Posterior vena cava (tissue), 2 donors: ENCODE data around the gene BCAS3. TPM values are rescaled to one million over a fixed set of nuclear protein-coding genes. Genes with fewer than 3 reads are reported as not detected.
"Not testable (repeated sequence)": the region's sequence is repeated elsewhere in the genome, so short reads cannot be mapped to it uniquely, and the experiment has no call there.

Experiments
- DNase-seq: peaks from one replicate; pipeline ENCODE4 v3.0.0-alpha.2; 2020; ENCODE audit warnings: low spot score
- intact Hi-C, 2 donors: fragments of 100-400 bp; cut with DNase I; formaldehyde crosslinking; loops; one replicate each; pipeline versions ENCODE4 v1.14.1 to v1.14.2; 2022 to 2023
- total RNA-seq, 2 donors: library from RNA; stranded (reverse); fragmentation: NEBNext Ultra II Directional; extraction: Animal tissue kit (Norgen Biotek cat#: 25700); gene quantifications; one replicate each; pipeline ENCODE4 v1.2.1, GENCODE V29; 2021
- donor health status: DM: yes; HTN: yes; CAD: no.
- donor health status: DM: yes; HTN: yes; CAD: no.

BCAS3 gene
- total RNA-seq, 2 donors from 2014 or later: 22.5 to 23.6 TPM

DNA sequence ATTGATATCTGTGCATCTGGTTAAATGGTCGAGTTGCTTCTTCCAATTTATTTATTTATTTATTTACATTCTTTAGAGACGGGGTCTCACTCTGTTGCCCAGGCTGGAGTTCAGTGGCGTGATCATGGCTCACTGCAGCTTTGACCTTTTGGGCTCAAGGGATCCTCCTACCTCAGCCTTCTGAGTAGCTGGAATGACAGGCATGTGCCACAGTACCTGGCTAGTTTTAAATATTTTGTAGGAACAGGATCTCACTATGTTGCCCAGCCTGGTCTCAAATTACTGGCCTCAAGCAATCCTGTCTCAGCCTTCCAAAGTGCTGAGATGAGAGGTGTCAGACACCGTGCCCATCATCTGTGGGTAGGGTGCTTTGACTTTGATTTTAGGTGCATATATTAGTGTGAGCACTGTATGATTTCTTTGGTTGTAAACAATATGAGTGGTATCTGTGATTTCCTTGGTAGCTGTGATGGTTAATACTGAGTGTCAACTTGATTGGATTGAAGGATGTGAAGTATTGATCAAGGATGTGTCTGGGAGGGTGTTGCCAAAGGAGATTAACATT lies 90.2 kb downstream of the BCAS3 start:
- DNase-seq: no peak
- intact Hi-C loops: no loop called here

- no peak for DNase-seq
- intact Hi-C loops: no loop called here
Observed at GRCh38 chr17:60769327-60769726, 91.7 kb downstream of the BCAS3 start.

DNA sequence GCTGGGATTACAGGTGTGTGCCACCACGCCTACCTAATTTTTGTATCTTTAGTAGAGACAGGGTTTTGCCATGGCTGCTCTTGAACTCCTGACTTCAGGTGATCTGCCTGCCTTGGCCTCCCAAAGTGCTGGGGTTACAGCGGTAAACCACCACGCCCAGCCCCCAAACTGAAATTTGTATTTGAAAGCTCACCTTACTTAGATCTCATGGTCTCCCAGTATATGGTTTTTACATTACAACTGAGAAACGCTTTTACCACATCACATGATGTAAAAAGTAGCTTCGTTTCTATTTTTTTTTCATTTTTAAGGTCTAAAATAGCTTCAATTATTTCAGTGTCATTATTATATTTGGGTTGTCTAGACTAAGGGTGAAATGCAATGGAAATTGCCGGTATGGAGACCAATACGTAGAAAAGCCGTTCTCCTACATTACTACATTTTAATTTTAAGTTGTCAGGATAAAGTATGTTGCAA lies 93.3 kb downstream of the BCAS3 start:
- DNase-seq: no peak
- intact Hi-C loops: no loop called here

DNA sequence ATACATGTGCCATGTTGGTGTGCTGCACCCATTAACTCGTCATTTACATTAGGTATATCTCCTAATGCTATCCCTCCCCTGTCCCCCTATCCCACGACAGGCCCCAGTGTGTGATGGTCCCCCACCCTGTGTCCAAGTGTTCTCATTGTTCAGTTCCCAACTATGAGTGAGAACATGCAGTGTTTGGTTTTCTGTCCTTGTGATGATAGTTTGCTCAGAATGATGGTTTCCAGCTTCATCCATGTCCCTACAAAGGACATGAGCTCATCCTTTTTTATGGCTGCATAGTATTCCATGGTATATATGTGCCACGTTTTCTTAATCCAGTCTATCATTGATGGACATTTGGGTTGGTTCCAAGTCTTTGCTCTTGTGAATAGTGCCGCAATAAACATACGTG lies 94.0 kb downstream of the BCAS3 start:
- DNase-seq, intact Hi-C loops: not testable (repeated sequence)

DNA sequence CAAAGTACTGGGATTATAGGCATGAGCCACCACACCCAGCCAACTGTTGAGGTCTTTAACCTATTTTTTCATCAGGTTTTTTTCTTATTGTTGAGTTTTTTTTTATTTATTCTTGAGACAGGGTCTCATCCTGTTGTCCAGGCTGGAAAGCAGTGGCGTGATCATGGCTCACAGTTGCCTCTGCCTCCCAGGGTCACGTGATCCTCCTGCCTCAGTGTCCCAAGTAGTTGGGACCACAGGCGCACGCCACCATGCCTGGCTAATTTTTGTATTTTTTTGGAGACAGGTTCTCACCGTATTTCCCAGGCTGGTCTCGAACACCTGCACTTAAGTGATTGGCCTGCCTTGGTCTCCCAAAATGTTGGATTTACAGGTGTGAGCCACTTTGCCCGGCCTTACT lies 95.9 kb downstream of the BCAS3 start:
- intact Hi-C loops: no loop called here
- no peak for DNase-seq

- intact Hi-C loops: no loop called here
- DNase-seq: no peak
Observed at GRCh38 chr17:60781880-60782412, 104.3 kb downstream of the BCAS3 start.

GRCh38 chr17:60782742-60783141 lies 105.1 kb downstream of the BCAS3 start:
- DNase-seq: no peak
- intact Hi-C loops: no loop called here

- no peak for DNase-seq
- intact Hi-C loops: no loop called here
Observed at GRCh38 chr17:60790205-60790604, 112.6 kb downstream of the BCAS3 start.

GRCh38 chr17:60792250-60792898 lies 114.7 kb downstream of the BCAS3 start:
- no peak for DNase-seq
- intact Hi-C loops: no loop called here

- intact Hi-C loops: no loop called here
- DNase-seq: no peak
Observed at GRCh38 chr17:60798576-60798975, 120.9 kb downstream of the BCAS3 start.

GRCh38 chr17:60802377-60802776 lies 124.7 kb downstream of the BCAS3 start:
- DNase-seq: no peak
- intact Hi-C loops: no loop called here

DNA sequence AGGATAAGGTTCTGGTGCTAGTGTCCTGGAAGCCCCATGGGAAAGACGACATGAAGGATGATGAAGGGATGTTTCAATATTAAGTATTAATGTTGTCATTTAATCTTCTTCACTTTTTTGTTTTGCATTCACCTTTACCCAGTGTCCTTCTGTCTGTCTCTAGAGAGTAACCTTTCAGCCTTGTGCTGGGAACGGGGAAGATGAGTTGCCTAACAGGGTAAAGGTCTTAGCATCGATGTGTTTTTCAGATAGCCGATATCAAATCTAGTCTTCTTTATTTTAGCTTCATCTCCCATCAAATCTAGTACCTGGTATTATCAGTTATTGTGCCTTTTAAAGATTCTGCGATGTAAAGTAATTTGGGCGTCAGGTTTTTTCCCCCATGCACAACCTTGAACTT lies 125.4 kb downstream of the BCAS3 start:
- DNase-seq: no peak
- intact Hi-C loops: no loop called here

GRCh38 chr17:60804831-60805230 lies 127.2 kb downstream of the BCAS3 start:
- no peak for DNase-seq
- intact Hi-C loops: no loop called here

DNA sequence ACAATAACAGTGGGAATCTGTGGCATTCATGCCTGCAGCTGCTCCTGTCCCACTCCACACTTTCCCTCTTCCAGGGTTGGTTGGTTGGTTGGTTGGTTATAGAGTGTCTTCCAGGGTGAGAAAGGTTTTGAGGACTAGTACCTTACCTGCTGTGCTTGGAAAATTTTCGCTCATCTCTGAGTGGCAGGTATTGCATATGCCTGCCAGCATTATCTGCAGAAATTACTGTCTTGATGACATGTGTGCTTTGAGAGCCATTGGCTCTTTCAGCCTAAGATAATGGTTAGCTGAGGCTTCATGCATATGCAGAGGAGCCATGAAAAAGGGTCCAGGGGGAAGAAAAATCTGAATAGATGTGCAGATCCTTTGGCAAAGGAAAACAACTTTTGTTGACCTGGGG lies 131.8 kb downstream of the BCAS3 start:
- intact Hi-C loops: no loop called here
- no peak for DNase-seq

GRCh38 chr17:60814941-60815340 lies 137.3 kb downstream of the BCAS3 start:
- DNase-seq, intact Hi-C loops: not testable (repeated sequence)

- intact Hi-C loops: no loop called here
- no peak for DNase-seq
Observed at GRCh38 chr17:60817192-60817591, 139.5 kb downstream of the BCAS3 start.

DNA sequence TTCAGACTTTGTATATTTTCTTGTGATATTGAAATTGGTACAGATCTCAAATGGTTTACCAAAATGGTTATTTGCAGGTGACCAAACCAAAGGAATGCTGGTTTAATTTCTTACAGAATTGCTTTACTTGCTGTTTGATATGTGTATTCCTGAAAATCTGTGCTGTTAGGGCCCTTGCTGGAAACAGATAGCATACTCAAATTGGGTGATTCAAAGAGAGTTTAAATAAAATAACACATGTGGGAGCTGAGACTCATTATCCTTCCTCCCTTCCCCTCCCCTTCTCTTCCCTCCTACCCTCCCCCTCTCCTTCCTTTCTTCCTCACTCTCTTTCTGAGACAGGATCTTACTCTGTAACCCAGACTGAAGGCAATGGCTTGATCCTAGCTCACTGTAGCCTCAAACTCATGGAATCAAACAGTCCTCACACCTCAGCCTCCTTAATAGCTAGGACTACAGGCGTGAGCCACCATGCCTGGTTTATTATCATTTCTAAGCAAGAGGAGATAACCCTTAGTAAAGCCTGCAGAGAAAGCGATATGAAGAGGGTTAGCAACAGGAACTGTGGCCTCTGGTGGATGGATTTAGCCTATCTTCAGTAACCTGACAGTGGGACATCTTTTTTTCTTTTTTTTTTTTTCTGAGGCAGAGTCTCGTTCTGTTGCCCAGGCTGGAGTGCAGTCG lies 141.9 kb downstream of the BCAS3 start:
- DNase-seq: no peak
- intact Hi-C loops: no loop called here

DNA sequence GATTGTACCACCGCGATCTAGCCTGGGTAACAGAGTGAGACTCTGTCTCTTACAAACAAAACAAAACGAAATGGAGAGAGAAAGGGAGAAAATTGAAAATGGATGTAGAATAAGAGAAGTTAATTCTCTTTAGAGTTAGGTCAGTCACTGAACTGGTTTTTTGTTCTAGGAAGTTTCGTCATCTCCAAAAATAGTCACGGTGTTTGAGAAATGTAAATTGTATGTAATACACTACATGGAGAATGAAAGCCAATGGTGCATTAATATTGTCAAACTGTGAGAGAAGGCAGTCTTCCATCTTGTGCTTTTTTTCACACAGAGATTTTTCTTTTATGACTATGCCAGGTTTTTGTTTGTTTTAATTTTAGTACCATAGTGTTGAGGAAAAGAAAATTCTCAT lies 145.9 kb downstream of the BCAS3 start:
- intact Hi-C loops: no loop called here
- DNase-seq: no peak

- DNase-seq: no peak
- intact Hi-C loops: no loop called here
Observed at GRCh38 chr17:60825351-60825750, 147.7 kb downstream of the BCAS3 start.

- no peak for DNase-seq
- intact Hi-C loops: no loop called here
Observed at GRCh38 chr17:60827943-60828342, 150.3 kb downstream of the BCAS3 start.

GRCh38 chr17:60832151-60832585 lies 154.5 kb downstream of the BCAS3 start:
- no peak for DNase-seq
- intact Hi-C loops: no loop called here
